A673 (cell line): ENCODE data around the gene GRID2. TPM values are rescaled to one million over a fixed set of nuclear protein-coding genes. Genes with fewer than 3 reads are reported as not detected.

ENCODE experiments used
- BruUV-seq: library from RNA; stranded (reverse); fragments of 400-500 nt; replicated peaks from 2 replicates; lab custom pipeline; 2021; lab: Mats Ljungman, UMichigan
- CTCF ChIA-PET: fragments of 300-600 bp; sonication (Branson Sonifier 250); formaldehyde crosslinking; loops from one replicate; lab custom pipeline; 2022; ENCODE audit warnings: antibody characterized with exemption; lab: Charles Lee
- POLR2A ChIA-PET: fragments of 300-600 bp; sonication (Branson Sonifier 250); formaldehyde crosslinking; loops from one replicate; lab custom pipeline; 2022; ENCODE audit warnings: antibody characterized with exemption; ENCODE audit not compliant: low non-redundant PET; lab: Charles Lee
- DNase-seq: peaks from one replicate; pipeline ENCODE4 v3.0.0-alpha.2; 2015; ENCODE audit warnings: low spot score
- H3K27ac ChIP-seq: fragments of 200-600 bp; sonication (generic); 2 replicates; pipeline ENCODE4 v1.5.1; 2016; ENCODE audit warnings: mixed run types, low read depth, mild to moderate bottlenecking, mixed read lengths, antibody characterized with exemption, low read length; ENCODE audit not compliant: poor library complexity, severe bottlenecking
- H3K27me3 ChIP-seq: fragments of 200-600 bp; sonication (generic); replicated peaks from 2 replicates; pipeline ENCODE4 v1.6.1; 2017; ENCODE audit warnings: mixed run types, low read depth, mild to moderate bottlenecking, mixed read lengths, antibody characterized with exemption, low read length; ENCODE audit not compliant: insufficient read depth, poor library complexity
- H3K36me3 ChIP-seq: fragments of 200-600 bp; sonication (generic); 2 replicates; pipeline ENCODE4 v1.6.1; 2016; ENCODE audit warnings: mixed run types, mild to moderate bottlenecking, mixed read lengths, antibody characterized with exemption, low read length; ENCODE audit not compliant: insufficient read depth, poor library complexity, severe bottlenecking
- H3K4me1 ChIP-seq: fragments of 200-600 bp; sonication (generic); 2 replicates; pipeline ENCODE4 v1.6.1; 2017; ENCODE audit warnings: mixed run types, mild to moderate bottlenecking, mixed read lengths, antibody characterized with exemption, low read length; ENCODE audit not compliant: insufficient read depth, poor library complexity, severe bottlenecking
- H3K4me3 ChIP-seq: fragments of 200-600 bp; sonication (generic); 2 replicates; pipeline ENCODE4 v1.5.1; 2016; ENCODE audit warnings: low read depth, mixed run types, mild to moderate bottlenecking, mixed read lengths, low read length; ENCODE audit not compliant: poor library complexity, severe bottlenecking
- H3K9me3 ChIP-seq: fragments of 200-600 bp; sonication (generic); 2 replicates; pipeline ENCODE4 v1.6.1; 2016; ENCODE audit warnings: mixed run types, low read depth, mild to moderate bottlenecking, mixed read lengths, antibody characterized with exemption, low read length; ENCODE audit not compliant: poor library complexity, severe bottlenecking
- EZH2 ChIP-seq: fragments of 200-600 bp; sonication (generic); IDR thresholded peaks from 2 replicates; pipeline ENCODE4 v1.6.1; 2017; ENCODE audit warnings: borderline replicate concordance, low read depth, mild to moderate bottlenecking, mixed read lengths, antibody characterized with exemption, low read length; ENCODE audit not compliant: poor library complexity, severe bottlenecking
- intact Hi-C: fragments of 100-400 bp; cut with micrococcal nuclease; formaldehyde crosslinking; loops from one replicate; pipeline ENCODE4 v1.10.0; 2022; ENCODE audit not compliant: unreplicated experiment
- total RNA-seq: library from RNA; stranded (reverse); gene quantifications from 2 replicates; pipeline ENCODE4 v1.2.3, GENCODE V29; 2021
- TF ChIP-seq, protein P1 (sequence below): fragments of 300-800, 200-600 bp; sonication (generic); conservative IDR thresholded peaks from 2 replicates; pipeline ENCODE4 v1.5.1; 2017; ENCODE audit warnings: low read depth, mild to moderate bottlenecking, antibody characterized with exemption, low read length, moderate library complexity, mixed read lengths

Gene GRID2
- total RNA-seq, 1 experiment from 2014 or later = not detected

- no TSS peak for BruUV-seq
- DNase-seq = no peak
- Histone ChIP-seq H3K36me3 (no peaks in the 10 kb centered on the region), H3K27ac (no peak overlapping the region), H3K9me3 (no peaks in the 10 kb centered on the region), H3K4me1 (no peaks in the 10 kb centered on the region), H3K4me3 (no peak overlapping the region), H3K27me3 (no peaks in the 10 kb centered on the region)
- ChIA-PET CTCF (no interaction called here), POLR2A (no interaction called here)
- TF ChIP-seq, protein P1, sequence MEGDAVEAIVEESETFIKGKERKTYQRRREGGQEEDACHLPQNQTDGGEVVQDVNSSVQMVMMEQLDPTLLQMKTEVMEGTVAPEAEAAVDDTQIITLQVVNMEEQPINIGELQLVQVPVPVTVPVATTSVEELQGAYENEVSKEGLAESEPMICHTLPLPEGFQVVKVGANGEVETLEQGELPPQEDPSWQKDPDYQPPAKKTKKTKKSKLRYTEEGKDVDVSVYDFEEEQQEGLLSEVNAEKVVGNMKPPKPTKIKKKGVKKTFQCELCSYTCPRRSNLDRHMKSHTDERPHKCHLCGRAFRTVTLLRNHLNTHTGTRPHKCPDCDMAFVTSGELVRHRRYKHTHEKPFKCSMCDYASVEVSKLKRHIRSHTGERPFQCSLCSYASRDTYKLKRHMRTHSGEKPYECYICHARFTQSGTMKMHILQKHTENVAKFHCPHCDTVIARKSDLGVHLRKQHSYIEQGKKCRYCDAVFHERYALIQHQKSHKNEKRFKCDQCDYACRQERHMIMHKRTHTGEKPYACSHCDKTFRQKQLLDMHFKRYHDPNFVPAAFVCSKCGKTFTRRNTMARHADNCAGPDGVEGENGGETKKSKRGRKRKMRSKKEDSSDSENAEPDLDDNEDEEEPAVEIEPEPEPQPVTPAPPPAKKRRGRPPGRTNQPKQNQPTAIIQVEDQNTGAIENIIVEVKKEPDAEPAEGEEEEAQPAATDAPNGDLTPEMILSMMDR = no peak
- TF ChIP-seq EZH2 = no peak
- intact Hi-C loops = no loop called here
Measured at GRCh38 chr4:93267747-93268146, 964.0 kb downstream of the GRID2 start.

DNA sequence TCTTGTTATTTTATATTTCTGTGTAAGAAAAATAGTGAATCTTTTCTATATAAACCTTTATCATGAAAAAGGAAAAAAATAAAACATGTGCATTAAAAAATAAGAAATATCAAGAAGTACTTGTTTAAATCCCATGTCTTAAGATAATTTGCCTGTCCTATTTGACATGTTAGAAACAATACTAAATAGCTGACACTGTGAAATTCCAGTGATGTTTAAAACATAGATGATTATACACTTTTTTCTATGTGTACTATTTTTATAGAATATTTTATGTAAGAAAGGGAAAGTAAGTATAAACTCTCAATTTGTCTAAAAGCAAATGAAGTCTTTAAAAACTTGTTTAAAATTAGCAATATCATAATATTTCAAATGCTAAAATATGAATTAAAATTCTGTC lies 981.6 kb downstream of the GRID2 start:
- CTCF ChIA-PET = no interaction called here
- H3K27me3 ChIP-seq = no peaks in the 10 kb centered on the region
- no peak overlapping the region for H3K27ac ChIP-seq
- intact Hi-C loops = no loop called here
- no peaks in the 10 kb centered on the region for H3K9me3 ChIP-seq
- POLR2A ChIA-PET = no interaction called here
- no TSS peak for BruUV-seq
- H3K36me3 ChIP-seq = no peaks in the 10 kb centered on the region
- H3K4me1 ChIP-seq = no peaks in the 10 kb centered on the region
- DNase-seq = no peak
- TF ChIP-seq EZH2 = no peak
- TF ChIP-seq, protein P1 = no peak
- H3K4me3 ChIP-seq = no peak overlapping the region

- ChIA-PET CTCF (no interaction called here), POLR2A (interaction anchor here (0.7 kb wide), 1 partner anchor 20 kb away, joined by 3 read pairs; no protein-coding TSS in a partner anchor)
- H3K9me3 ChIP-seq = no peaks in the 10 kb centered on the region
- BruUV-seq = no TSS peak
- H3K4me1 ChIP-seq = no peaks in the 10 kb centered on the region
- no peak for TF ChIP-seq EZH2
- TF ChIP-seq, protein P1 = no peak
- no peak overlapping the region for H3K27ac ChIP-seq
- H3K4me3 ChIP-seq = no peak overlapping the region
- intact Hi-C loops = no loop called here
- H3K36me3 ChIP-seq = no peaks in the 10 kb centered on the region
- no peak for DNase-seq
- no peaks in the 10 kb centered on the region for H3K27me3 ChIP-seq
Measured at GRCh38 chr4:93289241-93289640, 985.5 kb downstream of the GRID2 start.
